ENCODE measurements around the gene RUFY2. TPM values are rescaled to one million over a fixed set of nuclear protein-coding genes. Genes with fewer than 3 reads are reported as not detected.

Gene RUFY2
- total RNA-seq, 1 donor: 35.5 TPM

GRCh38 chr10:68365611-68366010 lies 41.5 kb downstream of the RUFY2 start:
- no peaks in the 10 kb centered on the region for H3K27me3 ChIP-seq (ENCODE audit: insufficient read depth, low read length)
- TF ChIP-seq, protein P1, sequence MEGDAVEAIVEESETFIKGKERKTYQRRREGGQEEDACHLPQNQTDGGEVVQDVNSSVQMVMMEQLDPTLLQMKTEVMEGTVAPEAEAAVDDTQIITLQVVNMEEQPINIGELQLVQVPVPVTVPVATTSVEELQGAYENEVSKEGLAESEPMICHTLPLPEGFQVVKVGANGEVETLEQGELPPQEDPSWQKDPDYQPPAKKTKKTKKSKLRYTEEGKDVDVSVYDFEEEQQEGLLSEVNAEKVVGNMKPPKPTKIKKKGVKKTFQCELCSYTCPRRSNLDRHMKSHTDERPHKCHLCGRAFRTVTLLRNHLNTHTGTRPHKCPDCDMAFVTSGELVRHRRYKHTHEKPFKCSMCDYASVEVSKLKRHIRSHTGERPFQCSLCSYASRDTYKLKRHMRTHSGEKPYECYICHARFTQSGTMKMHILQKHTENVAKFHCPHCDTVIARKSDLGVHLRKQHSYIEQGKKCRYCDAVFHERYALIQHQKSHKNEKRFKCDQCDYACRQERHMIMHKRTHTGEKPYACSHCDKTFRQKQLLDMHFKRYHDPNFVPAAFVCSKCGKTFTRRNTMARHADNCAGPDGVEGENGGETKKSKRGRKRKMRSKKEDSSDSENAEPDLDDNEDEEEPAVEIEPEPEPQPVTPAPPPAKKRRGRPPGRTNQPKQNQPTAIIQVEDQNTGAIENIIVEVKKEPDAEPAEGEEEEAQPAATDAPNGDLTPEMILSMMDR (IDR thresholded peaks at IDR 0.05; ENCODE audit: extremely low read depth, low read depth, low read length): no peak
- DNase-seq (ENCODE audit: insufficient read length, low spot score, missing footprints): no peak
- H3K4me2 ChIP-seq (ENCODE audit: insufficient read depth, low read length): no peak overlapping the region
- no peak overlapping the region for H3K4me3 ChIP-seq (ENCODE audit: insufficient read depth, low read length)
- H3K27ac ChIP-seq (ENCODE audit: low read depth, low read length): no peak overlapping the region
- no peaks in the 10 kb centered on the region for H3K79me2 ChIP-seq (ENCODE audit: insufficient read depth, low read length)
- H3K9me3 ChIP-seq (ENCODE audit: low read depth, low read length): no peaks in the 10 kb centered on the region
- H4K20me1 ChIP-seq (ENCODE audit: insufficient read depth, low read length): no peaks in the 10 kb centered on the region
- peaks cover 41% of the 10 kb centered on the region for H3K36me3 ChIP-seq (ENCODE audit: insufficient read depth, low read length)
- H2AFZ ChIP-seq (ENCODE audit: low read length): no peak overlapping the region
- H3K4me1 ChIP-seq (ENCODE audit: insufficient read depth, low read length): no peaks in the 10 kb centered on the region

DNA sequence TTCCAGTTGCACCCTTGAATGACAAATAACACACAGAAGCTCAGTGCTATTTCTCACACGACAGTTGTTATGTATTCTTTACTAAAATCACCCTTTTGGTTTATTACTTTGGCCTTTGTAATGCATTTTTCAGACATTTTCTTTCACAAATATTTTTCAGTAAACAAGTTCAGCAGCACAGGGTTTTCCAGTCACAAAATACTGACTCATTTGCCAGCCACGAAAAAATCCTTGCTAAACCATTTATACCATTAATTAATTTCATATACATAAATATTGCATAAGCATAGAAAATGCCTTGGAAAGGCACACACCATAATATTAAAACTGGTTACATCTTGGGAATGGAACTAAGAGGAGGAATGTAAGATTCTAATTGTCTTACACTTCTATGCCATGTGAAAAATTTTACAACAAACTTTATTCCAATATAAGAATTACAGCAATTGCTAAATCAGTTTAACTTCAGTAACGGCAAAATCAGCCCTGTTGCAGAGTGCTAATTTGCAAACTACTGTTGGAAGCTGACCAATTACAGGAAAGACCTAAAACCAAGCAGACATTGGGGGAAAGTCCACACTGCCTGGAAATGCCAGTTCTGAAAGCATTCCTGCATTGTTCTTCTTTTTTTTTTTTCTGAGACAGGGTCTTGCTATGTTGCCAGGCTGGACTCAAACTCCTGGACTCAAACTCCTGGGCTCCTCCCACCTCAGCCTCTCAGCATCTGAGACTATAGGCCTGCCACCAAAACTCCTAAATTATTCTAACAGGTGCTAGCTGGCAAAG lies 42.8 kb downstream of the RUFY2 start:
- no peaks in the 10 kb centered on the region for H3K79me2 ChIP-seq (ENCODE audit: insufficient read depth, low read length)
- no peaks in the 10 kb centered on the region for H3K9me3 ChIP-seq (ENCODE audit: low read depth, low read length)
- DNase-seq (ENCODE audit: insufficient read length, low spot score, missing footprints): no peak
- no peaks in the 10 kb centered on the region for H4K20me1 ChIP-seq (ENCODE audit: insufficient read depth, low read length)
- H3K27me3 ChIP-seq (ENCODE audit: insufficient read depth, low read length): no peaks in the 10 kb centered on the region
- TF ChIP-seq, protein P1 (IDR thresholded peaks at IDR 0.05; ENCODE audit: extremely low read depth, low read depth, low read length): no peak
- H2AFZ ChIP-seq (ENCODE audit: low read length): no peak overlapping the region
- H3K36me3 ChIP-seq (ENCODE audit: insufficient read depth, low read length): peaks cover 35% of the 10 kb centered on the region
- no peak overlapping the region for H3K4me2 ChIP-seq (ENCODE audit: insufficient read depth, low read length)
- H3K4me3 ChIP-seq (ENCODE audit: insufficient read depth, low read length): no peak overlapping the region
- no peak overlapping the region for H3K27ac ChIP-seq (ENCODE audit: low read depth, low read length)
- no peaks in the 10 kb centered on the region for H3K4me1 ChIP-seq (ENCODE audit: insufficient read depth, low read length)

GRCh38 chr10:68362590-68362989 lies 44.5 kb downstream of the RUFY2 start:
- Histone ChIP-seq H2AFZ (ENCODE audit: low read length) (no peak overlapping the region), H3K4me1 (ENCODE audit: insufficient read depth, low read length) (no peaks in the 10 kb centered on the region), H3K27me3 (ENCODE audit: insufficient read depth, low read length) (no peaks in the 10 kb centered on the region), H4K20me1 (ENCODE audit: insufficient read depth, low read length) (no peaks in the 10 kb centered on the region), H3K4me2 (ENCODE audit: insufficient read depth, low read length) (no peak overlapping the region), H3K9me3 (ENCODE audit: low read depth, low read length) (no peaks in the 10 kb centered on the region), H3K4me3 (ENCODE audit: insufficient read depth, low read length) (no peak overlapping the region), H3K79me2 (ENCODE audit: insufficient read depth, low read length) (no peaks in the 10 kb centered on the region), H3K36me3 (ENCODE audit: insufficient read depth, low read length) (peaks cover 49% of the 10 kb centered on the region), H3K27ac (ENCODE audit: low read depth, low read length) (no peak overlapping the region)
- no peak for DNase-seq (ENCODE audit: insufficient read length, low spot score, missing footprints)
- TF ChIP-seq, protein P1 (IDR thresholded peaks at IDR 0.05; ENCODE audit: extremely low read depth, low read depth, low read length): no peak

GRCh38 chr10:68359189-68359588 lies 47.9 kb downstream of the RUFY2 start:
- no peaks in the 10 kb centered on the region for H3K79me2 ChIP-seq (ENCODE audit: insufficient read depth, low read length)
- no peaks in the 10 kb centered on the region for H3K9me3 ChIP-seq (ENCODE audit: low read depth, low read length)
- DNase-seq (ENCODE audit: insufficient read length, low spot score, missing footprints): no peak
- H2AFZ ChIP-seq (ENCODE audit: low read length): no peak overlapping the region
- H3K27ac ChIP-seq (ENCODE audit: low read depth, low read length): no peak overlapping the region
- peaks cover 52% of the 10 kb centered on the region for H3K36me3 ChIP-seq (ENCODE audit: insufficient read depth, low read length)
- H3K4me2 ChIP-seq (ENCODE audit: insufficient read depth, low read length): no peak overlapping the region
- no peaks in the 10 kb centered on the region for H3K4me1 ChIP-seq (ENCODE audit: insufficient read depth, low read length)
- no peaks in the 10 kb centered on the region for H3K27me3 ChIP-seq (ENCODE audit: insufficient read depth, low read length)
- TF ChIP-seq, protein P1 (IDR thresholded peaks at IDR 0.05; ENCODE audit: extremely low read depth, low read depth, low read length): no peak
- H4K20me1 ChIP-seq (ENCODE audit: insufficient read depth, low read length): no peaks in the 10 kb centered on the region
- H3K4me3 ChIP-seq (ENCODE audit: insufficient read depth, low read length): no peak overlapping the region
